ENCODE measurements around the gene GRM7.

- TF ChIP-seq CTCF (IDR thresholded peaks at IDR 0.05) (no peak), POLR2A (IDR thresholded peaks at IDR 0.05) (no peak)
These were observed 626.8 kb downstream of the GRM7 start for GRCh38 chr3:7487763-7488162.
